Parathyroid adenoma (tissue), 2 donors: Measurements from ENCODE around the gene DSCAML1.

Experiments
- H2AFZ ChIP-seq: fragments of 300-600 bp; sonication (generic); one replicate; pipeline ENCODE4 v1.7.0; 2017; ENCODE audit warnings: antibody characterized with exemption, mild to moderate bottlenecking
- H3K27ac ChIP-seq: fragments of 300-600 bp; sonication (generic); one replicate; pipeline ENCODE4 v1.7.0; 2017
- H3K27me3 ChIP-seq: fragments of 300-600 bp; sonication (generic); one replicate; pipeline ENCODE4 v1.7.0; 2017; ENCODE audit warnings: low read length; ENCODE audit not compliant: control insufficient read depth, insufficient read depth
- H3K36me3 ChIP-seq: fragments of 300-600 bp; sonication (generic); one replicate; pipeline ENCODE4 v1.7.0; 2017; ENCODE audit warnings: low read length; ENCODE audit not compliant: control insufficient read depth, insufficient read depth
- H3K4me1 ChIP-seq: fragments of 300-600 bp; sonication (generic); one replicate; pipeline ENCODE4 v1.7.0; 2017; ENCODE audit warnings: control low read depth
- H3K4me2 ChIP-seq: fragments of 300-600 bp; sonication (generic); one replicate; pipeline ENCODE4 v1.7.0; 2017; ENCODE audit warnings: low read length
- H3K4me3 ChIP-seq: fragments of 300-600 bp; sonication (generic); one replicate; pipeline ENCODE4 v1.7.0; 2017; ENCODE audit warnings: low read depth, low read length
- H3K79me2 ChIP-seq: fragments of 300-600 bp; sonication (generic); one replicate; pipeline ENCODE4 v1.7.0; 2017; ENCODE audit warnings: control low read depth
- H3K9ac ChIP-seq: fragments of 300-600 bp; sonication (generic); one replicate; pipeline ENCODE4 v1.7.0; 2017; ENCODE audit warnings: mild to moderate bottlenecking
- H3K9me3 ChIP-seq: fragments of 300-600 bp; sonication (generic); one replicate; pipeline ENCODE4 v1.7.0; 2017; ENCODE audit warnings: low read length; ENCODE audit not compliant: control insufficient read depth
- TF ChIP-seq, protein P1 (sequence below): fragments of 300-600 bp; sonication (generic); IDR thresholded peaks from one replicate; pipeline ENCODE4 v1.7.0; 2017; ENCODE audit warnings: antibody characterized with exemption, mild to moderate bottlenecking
- donor health status: primary hyperparathyroidism.

Gene DSCAML1

DNA sequence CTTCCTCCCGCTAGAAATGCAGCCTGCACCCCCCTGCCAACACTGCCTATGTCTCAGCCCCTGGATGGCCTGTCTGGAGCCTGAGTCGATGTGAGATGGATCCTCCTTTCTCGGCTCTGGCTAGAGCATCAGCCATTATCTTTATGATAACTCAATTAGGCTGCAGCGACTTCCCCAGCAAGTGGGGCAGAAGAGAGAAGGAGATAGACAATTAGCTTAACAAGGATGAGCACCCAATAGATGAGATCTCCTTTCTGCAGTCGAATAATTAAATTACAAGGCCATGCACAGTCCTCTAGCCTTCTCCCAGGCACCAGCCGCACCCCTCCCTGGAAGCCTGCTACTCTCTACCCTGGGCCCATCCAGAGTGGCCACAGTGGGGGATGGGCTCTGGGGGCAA is 290.0 kb downstream of the DSCAML1 start:
- Histone ChIP-seq H3K9ac (no peak overlapping the region), H3K9me3 (no peaks in the 10 kb centered on the region), H3K4me3 (no peak overlapping the region), H3K27ac (no peak overlapping the region), H3K4me2 (no peak overlapping the region), H3K79me2 (no peaks in the 10 kb centered on the region), H3K27me3 (no peaks in the 10 kb centered on the region), H3K36me3 (no peaks in the 10 kb centered on the region), H2AFZ (no peak overlapping the region), H3K4me1 (no peaks in the 10 kb centered on the region)
- TF ChIP-seq, protein P1, sequence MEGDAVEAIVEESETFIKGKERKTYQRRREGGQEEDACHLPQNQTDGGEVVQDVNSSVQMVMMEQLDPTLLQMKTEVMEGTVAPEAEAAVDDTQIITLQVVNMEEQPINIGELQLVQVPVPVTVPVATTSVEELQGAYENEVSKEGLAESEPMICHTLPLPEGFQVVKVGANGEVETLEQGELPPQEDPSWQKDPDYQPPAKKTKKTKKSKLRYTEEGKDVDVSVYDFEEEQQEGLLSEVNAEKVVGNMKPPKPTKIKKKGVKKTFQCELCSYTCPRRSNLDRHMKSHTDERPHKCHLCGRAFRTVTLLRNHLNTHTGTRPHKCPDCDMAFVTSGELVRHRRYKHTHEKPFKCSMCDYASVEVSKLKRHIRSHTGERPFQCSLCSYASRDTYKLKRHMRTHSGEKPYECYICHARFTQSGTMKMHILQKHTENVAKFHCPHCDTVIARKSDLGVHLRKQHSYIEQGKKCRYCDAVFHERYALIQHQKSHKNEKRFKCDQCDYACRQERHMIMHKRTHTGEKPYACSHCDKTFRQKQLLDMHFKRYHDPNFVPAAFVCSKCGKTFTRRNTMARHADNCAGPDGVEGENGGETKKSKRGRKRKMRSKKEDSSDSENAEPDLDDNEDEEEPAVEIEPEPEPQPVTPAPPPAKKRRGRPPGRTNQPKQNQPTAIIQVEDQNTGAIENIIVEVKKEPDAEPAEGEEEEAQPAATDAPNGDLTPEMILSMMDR, result no peak

DNA sequence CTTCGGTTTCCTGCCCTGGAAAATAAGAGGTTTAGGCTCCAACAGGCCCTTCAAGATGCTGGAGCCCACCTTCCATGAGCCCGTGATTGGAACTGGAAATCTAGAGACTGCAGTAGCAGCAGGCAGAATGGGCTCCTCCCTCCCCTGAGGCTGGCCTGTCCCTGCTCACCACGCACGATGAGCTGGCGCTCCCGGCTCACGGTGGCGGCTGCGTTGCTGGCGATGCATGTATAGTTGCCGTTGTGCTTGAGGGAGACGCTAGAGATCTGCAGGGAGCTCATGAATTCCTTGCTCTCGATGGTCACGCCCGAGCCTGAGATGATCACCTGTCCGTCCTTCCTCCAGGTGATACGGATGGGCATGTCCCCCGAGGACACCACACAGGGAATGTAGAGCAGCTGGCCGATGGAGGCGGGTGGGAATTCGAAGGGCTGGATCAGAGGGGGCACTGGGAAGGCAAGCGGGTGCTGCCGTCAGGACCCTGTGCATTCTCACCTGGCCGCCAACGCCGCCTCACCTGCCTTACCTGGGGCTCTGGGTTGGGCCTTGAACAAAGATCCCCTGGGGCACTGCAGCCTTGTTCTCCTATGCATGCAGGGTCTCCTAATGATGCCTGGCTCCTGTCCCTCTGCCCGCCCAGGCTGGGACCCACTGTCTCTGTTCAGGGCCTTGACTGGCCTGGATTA is 291.6 kb downstream of the DSCAML1 start:
- Histone ChIP-seq H3K27ac (no peak overlapping the region), H3K9ac (no peak overlapping the region), H3K4me3 (no peak overlapping the region), H3K4me2 (no peak overlapping the region), H3K36me3 (no peaks in the 10 kb centered on the region), H2AFZ (no peak overlapping the region), H3K4me1 (no peaks in the 10 kb centered on the region), H3K79me2 (no peaks in the 10 kb centered on the region), H3K27me3 (no peaks in the 10 kb centered on the region), H3K9me3 (no peaks in the 10 kb centered on the region)
- TF ChIP-seq, protein P1, result no peak

DNA sequence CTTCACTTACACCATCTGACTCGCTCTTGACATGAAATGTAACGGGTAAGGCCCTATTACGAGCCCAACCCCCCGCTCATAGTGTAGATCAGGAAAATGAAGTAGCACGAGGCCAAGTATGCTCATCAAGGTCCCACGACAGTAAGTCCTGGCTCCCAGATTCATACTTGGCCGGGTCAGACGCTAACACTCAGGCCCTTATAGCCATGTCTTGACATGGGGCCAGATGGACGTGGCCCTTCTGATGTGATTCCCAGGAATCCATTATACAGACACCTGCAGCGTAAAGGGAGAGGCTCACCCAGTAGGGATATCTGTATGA is 294.3 kb downstream of the DSCAML1 start:
- Histone ChIP-seq H2AFZ (no peak overlapping the region), H3K9me3 (no peaks in the 10 kb centered on the region), H3K27me3 (no peaks in the 10 kb centered on the region), H3K4me3 (no peak overlapping the region), H3K9ac (no peak overlapping the region), H3K27ac (no peak overlapping the region), H3K79me2 (no peaks in the 10 kb centered on the region), H3K4me2 (no peak overlapping the region), H3K36me3 (no peaks in the 10 kb centered on the region), H3K4me1 (no peaks in the 10 kb centered on the region)
- TF ChIP-seq, protein P1, result no peak

DNA sequence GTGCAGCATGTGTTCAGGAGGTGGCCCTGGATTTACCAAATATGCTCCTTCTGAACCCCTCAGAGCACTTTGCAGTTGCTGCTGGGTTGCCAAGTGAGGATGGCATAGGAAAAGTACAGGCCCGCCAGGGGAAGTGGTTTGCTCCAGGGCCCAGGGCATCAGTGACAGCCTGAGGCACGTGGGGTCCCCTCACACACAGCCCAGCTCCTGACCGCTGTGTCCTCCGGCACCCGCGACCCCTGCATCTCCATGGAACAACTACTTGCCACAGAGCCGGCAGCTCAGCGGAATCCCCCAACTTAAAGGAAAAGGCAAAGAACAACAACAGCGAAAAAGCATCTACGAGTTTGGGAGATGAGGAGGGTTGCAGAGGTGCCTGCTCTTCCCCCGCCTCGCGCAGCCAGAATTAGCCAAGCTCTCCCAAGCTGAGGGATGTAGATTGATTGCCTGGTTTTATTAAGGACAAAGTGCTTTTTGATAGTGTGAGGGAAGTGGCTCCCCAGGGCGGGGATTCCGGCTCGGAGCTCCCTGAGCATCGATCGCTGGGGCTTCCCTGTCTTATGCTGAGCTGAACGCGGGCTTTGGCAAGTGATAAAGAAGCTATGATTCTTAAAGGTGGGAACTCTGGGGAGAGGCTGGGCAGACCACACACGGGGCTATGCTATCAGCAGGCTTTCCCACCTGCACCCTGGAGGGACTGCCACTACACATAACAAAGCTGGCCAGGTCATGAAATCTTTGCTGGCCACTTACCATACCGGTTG is 294.8 kb downstream of the DSCAML1 start:
- Histone ChIP-seq H3K9ac (no peak overlapping the region), H3K4me1 (no peaks in the 10 kb centered on the region), H3K4me2 (no peak overlapping the region), H3K36me3 (no peaks in the 10 kb centered on the region), H3K27me3 (no peaks in the 10 kb centered on the region), H3K79me2 (no peaks in the 10 kb centered on the region), H2AFZ (no peak overlapping the region), H3K4me3 (no peak overlapping the region), H3K27ac (no peak overlapping the region), H3K9me3 (no peaks in the 10 kb centered on the region)
- TF ChIP-seq, protein P1, result no peak
